ENCODE results near the gene JAG1.

JAG1 gene

GRCh38 chr20:10640897-10641296 lies 32.9 kb downstream of the JAG1 start:
- H3K4me3 ChIP-seq (ENCODE audit: low read depth, low read length) = no peak overlapping the region
- no peak for TF ChIP-seq CTCF (IDR thresholded peaks at IDR 0.05; ENCODE audit: insufficient read depth, low read depth, low read length, missing control alignments)
- no peak for DNase-seq (ENCODE audit: low read depth)

- DNase-seq (ENCODE audit: low read depth) = no peak
- H3K4me3 ChIP-seq (ENCODE audit: low read depth, low read length) = no peak overlapping the region
- no peak for TF ChIP-seq CTCF (IDR thresholded peaks at IDR 0.05; ENCODE audit: insufficient read depth, low read depth, low read length, missing control alignments)
Observed at GRCh38 chr20:10639737-10640556, 33.9 kb downstream of the JAG1 start.

- no peak for TF ChIP-seq CTCF (IDR thresholded peaks at IDR 0.05; ENCODE audit: insufficient read depth, low read depth, low read length, missing control alignments)
Observed at GRCh38 chr20:10639077-10639736, 34.6 kb downstream of the JAG1 start.

GRCh38 chr20:10637563-10637962 lies 36.2 kb downstream of the JAG1 start:
- no peak overlapping the region for H3K4me3 ChIP-seq (ENCODE audit: low read depth, low read length)
- DNase-seq (ENCODE audit: low read depth) = no peak
- no peak for TF ChIP-seq CTCF (IDR thresholded peaks at IDR 0.05; ENCODE audit: insufficient read depth, low read depth, low read length, missing control alignments)

More at GRCh38 chr20:10639077-10639736, 34.6 kb downstream of the JAG1 start:
- DNase-seq (ENCODE audit: low read depth) = no peak
- no peak overlapping the region for H3K4me3 ChIP-seq (ENCODE audit: low read depth, low read length)

- no peak for DNase-seq (ENCODE audit: low read depth)
- H3K4me3 ChIP-seq (ENCODE audit: low read depth, low read length) = no peak overlapping the region
- no peak for TF ChIP-seq CTCF (IDR thresholded peaks at IDR 0.05; ENCODE audit: insufficient read depth, low read depth, low read length, missing control alignments)
Observed at GRCh38 chr20:10637031-10637559, 36.7 kb downstream of the JAG1 start.

GRCh38 chr20:10636326-10636818 lies 37.4 kb downstream of the JAG1 start:
- no peak overlapping the region for H3K4me3 ChIP-seq (ENCODE audit: low read depth, low read length)
- no peak for TF ChIP-seq CTCF (IDR thresholded peaks at IDR 0.05; ENCODE audit: insufficient read depth, low read depth, low read length, missing control alignments)
- DNase-seq (ENCODE audit: low read depth) = no peak
